HG03097 (cell line): ENCODE measurements around the gene DDX1.
"Not testable (repeated sequence)": the region's sequence is repeated elsewhere in the genome, so short reads cannot be mapped to it uniquely, and the experiment has no call there.

Experiments used
- ATAC-seq: cut with Tn5 transposase; IDR thresholded peaks from one replicate; pipeline ENCODE4 v1.9.1; 2021; ENCODE audit not compliant: unreplicated experiment, low FRiP score

Gene DDX1

DNA sequence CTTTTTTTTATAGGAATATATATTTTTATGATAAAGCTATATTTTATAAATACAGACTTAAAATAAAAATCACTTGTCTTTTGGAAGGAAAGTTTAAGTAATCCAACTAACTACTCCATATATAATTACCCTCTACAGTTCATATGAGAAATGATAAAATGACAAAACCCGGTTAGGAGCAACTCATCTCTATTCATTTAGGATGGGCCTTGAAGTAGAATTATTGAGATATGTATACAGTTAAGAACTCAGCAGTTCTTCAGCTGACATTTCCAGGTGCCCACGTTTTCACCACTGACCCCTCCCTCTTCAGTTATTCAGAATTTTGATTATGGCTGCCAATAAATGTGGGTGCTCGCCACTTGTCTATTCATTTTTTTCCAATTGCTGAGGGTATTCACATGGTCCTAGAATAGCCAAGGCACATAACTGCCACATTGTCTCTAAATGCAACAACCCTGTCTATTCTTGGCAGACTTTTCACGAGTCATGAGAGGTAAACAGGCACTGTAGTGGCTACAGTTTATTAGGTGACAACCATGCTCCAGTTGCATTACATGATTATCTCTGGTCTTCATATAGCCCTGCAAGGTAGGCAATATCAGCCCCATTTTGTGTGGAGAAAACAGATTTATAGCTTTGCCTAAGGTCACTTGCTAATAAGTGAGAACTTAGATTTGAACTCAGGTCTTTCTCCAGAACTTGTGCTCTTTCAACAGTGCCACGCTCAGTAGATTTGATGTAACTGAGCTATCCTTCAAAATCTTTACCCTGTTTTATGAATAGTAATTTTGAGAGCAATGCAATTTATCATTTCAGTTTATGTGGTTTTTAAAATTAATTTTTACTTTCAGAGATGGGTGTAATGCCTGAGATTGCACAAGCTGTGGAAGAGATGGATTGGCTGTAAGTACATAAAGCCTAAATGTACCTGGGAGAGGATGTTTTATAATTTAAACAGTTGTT, 2.9 kb downstream of the DDX1 start:
- ATAC-seq = no peak

DNA sequence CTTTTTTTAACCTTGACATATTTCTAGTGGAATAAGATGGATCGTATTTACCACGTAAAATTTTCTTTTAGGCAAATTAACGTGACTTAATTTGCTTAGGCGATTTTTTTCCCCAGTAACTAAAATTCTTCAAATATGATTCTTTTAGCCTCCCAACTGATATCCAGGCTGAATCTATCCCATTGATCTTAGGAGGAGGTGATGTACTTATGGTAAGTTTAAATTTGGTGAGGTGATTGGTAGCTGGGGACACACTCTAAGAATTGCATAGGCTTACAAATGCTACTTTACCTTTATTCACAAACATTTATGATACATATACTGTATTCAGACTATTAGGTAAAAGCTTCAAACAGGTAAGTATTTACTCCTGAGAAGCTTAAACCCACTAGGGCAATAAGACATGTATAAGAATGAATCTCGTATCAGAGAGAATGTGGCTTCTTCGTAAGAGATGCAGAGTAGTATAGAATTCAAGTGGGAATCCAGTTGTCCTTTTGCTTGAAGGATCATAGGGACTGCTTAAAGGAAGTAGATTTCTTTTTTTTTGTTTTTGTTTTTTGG, 3.8 kb downstream of the DDX1 start:
- no peak for ATAC-seq

DNA sequence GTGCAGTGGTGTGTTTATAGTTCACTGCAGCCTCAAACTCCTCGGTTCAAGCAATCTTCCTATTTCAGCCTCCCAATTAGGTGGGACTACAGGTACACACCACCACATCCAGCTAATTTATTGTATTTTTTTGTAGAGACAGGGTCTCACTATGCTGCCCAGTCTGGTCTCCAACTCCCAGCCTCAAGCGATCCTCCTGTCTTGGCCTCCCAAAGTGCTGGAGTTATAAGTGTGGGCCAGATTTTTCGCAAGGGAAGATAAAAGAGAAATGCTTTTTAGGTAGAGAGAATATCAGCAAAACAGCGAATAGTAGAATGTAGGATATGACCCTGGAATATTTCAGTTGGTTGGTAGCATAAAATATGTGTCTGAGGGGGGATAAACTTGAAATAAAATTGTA, 4.3 kb downstream of the DDX1 start:
- ATAC-seq = no peak

DNA sequence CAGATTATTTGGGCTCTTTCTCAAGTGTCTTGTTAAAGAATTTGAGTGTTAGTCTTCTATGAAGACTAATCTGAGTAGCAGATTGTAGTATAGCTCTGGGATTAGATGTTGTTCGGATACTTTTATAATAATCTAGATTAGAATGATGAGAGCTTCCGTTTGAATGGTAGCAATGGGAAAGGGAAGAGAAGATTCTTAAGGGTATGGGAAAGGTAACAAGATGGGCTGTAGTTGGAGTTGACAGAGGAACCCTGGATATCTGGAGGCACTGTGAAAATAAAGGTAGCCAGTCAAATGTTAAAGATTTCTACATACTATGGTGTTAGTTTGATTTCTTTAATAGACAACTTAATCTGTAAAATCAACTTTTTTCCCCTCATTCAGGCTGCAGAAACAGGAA, 4.7 kb downstream of the DDX1 start:
- no peak for ATAC-seq

DNA sequence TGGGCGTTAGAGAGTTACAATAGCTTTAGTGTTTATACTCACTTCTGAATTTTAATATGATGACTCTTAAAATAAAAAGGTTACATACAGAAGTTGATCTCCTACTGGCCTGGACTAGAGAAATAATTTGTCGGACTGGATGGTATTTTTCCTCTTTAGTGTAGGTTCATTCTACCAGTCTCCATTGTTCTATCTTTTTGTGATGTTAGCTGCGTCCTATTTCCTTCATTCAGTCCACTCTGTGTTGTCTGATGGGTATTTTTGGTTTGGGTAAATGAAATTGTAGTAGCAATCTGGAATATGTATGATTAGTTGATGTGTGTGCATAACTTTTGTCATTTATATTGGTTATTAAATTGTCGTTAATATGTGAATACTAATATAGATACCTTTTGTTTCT, 5.3 kb downstream of the DDX1 start:
- ATAC-seq = no peak

DNA sequence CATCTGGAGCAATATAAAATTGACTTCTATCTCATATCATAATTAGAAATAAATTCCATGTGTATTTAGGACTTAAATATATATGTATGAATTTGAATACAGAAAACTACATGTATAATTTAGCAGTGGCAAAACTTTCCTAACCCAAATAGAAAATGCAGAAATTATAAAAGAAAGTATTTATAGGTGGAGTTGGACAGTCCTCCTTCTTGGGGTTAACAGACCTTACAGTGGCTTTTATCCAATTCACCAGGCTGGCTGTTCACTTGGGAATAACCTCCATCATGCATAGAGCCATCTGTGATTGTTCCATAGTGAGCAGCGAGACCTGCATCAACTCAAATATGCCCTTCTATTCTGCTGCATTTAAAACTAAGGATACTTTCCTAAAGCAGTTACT, 8.3 kb downstream of the DDX1 start:
- no peak for ATAC-seq

DNA sequence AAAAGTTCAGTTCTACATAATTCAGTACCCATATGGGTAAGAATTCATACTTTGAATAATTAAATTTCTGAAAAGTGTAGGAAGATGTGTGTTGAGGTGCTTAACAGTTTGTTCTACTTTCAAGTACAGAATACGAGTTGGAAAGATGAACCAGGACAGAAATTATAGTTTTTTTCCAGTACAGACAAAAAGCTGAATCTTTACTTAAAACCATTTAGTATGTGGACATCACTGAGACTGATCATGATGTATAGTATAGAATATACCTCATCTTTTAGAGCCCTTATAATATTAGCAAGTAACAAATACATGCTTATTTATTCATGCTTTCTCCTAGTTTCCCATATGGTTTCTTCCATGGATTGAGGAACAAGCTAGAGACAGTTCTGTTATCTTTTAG, 10.0 kb downstream of the DDX1 start:
- no peak for ATAC-seq

DNA sequence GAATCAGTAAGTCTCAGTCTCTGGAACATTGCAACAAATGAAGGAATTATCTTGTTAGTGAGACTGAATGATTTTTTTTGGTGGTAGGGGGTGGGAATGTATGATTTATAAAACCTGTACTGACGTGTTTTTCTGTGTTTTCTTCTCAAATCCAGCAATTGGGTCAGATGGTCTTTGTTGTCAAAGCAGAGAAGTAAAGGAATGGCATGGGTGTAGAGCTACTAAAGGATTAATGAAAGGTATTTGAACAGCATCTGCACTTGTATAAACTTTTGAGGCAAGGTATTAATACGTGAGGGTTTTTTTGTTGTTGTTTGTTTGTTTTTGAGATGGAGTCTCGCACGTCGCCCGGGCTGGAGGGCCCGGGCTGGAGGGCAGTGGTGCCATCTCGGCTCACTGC, 10.7 kb downstream of the DDX1 start:
- no peak for ATAC-seq

DNA sequence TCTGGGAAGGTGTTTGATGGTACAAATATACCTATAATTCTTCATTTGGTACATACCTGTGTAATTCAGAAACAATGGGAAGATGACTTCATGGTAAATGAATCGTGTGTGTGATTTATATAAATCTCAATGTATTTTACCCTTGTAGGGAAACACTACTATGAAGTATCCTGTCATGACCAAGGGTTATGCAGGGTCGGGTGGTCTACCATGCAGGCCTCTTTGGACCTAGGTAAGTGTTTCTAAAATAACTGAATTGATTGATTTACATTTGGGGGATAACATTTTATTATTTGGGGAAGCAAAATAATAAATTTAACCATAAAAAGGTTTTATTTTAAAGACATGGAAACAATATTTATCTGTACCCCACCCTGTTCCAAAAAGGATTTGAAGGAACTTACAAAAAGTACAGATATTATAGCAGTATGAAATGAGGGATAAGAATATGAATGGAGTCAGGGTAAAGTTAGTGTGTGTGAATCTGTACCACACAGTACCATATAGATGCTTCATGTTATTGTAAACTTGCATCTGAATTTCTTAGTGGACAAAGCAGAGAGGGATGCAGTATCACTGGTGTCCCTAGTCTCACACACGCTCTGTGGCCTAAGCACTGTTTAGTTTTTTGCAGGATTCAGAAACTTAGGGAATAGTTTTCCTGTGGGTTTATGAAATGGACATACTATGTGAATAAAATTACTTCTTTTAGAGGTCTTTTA, 11.5 kb downstream of the DDX1 start:
- no peak for ATAC-seq

DNA sequence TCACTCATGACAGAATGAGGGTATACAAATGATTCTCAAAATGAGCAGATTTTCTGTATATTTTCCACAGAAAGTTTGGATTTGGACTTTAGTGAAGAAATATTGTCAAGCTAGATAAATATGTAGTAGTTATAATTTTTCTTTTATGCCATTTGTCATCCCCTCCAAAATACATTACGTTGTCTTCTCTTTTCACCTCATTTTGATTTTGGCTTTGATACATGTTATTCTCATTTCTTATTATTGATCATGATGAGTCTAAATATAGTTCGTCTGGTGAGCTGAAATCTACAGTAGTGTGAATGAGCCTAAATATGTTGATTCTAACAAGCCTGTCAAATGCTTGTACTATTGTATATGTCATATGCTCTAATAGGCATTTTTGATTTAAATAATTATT, 12.3 kb downstream of the DDX1 start:
- ATAC-seq = no peak

DNA sequence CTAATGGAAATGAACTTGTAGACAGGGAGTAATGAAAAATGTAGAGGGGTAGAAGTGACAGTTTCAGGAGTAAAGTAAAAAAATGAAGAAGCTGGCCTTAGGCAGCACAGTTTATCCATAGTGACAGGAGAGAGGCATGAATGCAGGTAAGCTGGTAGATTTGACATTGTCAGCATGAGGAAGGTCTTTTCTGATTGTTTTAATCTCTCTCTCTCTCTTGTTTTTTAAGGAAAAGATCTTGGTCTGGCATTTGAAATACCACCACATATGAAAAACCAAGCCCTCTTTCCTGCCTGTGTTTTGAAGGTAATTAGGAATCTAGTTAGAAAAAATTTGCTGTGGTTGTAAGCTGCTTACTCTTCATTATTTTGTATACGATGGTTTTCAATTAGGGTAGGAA, 14.1 kb downstream of the DDX1 start:
- ATAC-seq = no peak

DNA sequence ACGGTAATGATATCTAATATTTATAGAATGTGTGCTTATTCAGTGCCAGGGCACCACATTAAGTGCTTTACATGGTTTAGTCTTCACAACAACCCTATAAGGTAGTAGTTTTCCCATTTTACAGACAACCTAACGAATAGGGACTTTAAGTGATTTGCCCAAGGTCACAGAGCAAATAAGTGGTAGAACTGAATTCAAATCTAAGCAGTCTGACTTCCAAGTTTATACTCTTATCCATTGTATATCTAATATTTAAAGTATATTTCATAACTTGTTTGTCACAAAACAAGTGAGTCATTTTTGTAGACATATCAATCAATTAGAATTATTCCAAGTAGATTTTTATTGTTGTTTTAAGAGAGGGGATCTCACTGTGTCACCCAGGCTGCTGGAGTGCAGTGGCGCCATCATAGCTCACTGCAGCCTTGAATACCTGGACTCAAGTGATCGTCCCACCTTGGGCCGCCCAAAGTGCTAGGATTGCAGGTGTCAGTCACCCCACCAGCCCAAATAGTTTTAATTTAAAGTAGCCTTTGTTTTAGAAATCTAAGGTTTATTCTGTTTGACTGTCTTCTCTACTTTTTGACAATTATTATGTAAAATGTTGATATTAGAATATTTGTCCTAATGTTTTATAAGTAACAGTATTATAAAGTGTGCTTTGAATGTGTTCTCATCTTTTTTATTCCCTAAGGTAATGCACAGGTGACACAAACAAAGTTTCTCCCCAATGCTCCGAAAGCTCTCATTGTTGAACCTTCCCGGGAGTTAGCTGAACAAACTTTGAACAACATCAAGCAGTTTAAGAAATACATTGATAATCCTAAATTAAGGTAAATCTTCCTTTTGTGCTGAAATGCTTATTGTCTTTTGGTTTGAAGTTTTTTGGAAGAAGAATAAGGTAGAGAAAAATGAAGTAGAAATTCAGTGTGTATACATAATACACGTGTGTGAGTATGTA, 15.1 kb downstream of the DDX1 start:
- ATAC-seq = no peak

DNA sequence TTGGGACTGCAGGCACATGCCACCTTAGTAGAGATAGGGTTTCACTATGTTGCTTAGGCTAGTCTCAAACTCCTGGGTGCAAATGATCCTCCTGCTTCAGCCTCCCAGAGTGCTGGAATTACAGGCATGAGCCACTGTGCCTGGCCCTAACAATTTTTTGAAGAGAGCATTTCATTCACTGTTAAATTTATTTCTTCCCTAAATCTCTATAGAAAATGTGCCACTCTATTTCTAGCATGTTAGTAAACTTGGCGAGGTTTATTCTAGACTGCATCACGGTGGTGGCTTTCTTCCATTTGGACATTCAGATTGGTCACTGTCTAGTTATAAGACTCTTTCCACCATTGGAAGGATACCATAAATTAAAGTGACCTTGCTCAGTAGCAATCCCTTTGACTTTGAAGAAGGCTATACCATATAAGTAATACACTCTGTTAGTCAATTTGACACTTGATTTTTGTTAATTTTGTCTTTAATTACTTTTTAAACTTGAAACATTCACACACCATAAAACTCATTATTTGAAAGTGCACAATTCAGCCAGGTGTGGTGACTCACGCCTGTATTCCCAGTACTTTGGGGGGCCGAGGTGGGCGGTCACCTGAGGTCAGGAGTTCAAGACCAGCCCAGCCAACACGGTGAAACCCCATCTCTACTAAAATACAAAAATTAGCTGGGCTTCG, 16.2 kb downstream of the DDX1 start:
- no peak for ATAC-seq

DNA sequence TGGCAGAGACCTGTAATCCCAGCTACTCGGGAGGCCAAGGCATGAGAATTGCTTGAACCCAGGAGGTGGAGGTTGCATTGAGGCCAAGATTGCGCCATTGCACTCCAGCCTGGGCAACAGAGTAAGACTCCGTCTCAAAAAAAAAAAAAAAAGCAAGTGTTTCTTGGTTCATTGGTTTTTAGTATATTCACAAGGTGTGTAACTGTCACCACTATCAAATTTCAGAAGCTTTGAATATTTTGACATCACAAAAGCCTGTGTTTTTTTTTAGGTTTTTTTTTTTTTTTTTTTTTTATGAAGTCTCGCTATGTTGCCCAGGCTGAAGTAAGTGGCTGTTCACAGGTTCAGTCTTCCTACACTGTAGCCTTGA, 16.7 kb downstream of the DDX1 start:
- no peak for ATAC-seq

DNA sequence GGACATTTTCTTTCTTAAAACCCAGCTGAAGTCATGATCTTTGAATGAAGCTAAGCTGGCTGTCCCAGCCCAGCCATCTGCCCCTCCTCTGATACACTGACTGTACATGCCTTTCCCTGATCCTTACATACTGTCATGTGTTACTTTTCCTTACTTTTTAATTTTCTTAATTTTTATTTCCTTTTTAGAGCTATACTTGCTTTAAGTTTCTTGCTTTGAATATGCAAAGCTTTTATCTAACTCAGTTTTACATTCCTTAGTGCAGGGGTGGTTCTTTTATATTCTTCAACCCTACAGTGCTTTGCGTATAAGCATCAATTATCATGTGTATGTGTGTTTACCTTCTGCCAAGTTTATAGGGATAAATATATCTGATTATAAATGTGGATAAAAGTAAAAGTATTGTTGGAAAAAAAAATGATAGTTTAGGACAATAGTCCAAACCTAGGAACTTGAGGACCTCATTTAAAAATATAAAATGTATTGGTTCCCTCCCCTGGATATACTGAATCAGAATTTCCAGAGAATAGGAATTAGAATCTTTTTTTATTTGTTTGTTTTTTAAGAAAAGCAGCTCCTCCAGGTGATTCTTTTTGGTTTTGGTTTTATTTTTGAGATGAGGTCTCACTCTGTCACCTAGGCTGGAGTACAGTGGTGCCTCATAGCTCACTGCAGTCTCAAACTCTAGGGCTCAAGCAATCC, 17.8 kb downstream of the DDX1 start:
- no peak for ATAC-seq

DNA sequence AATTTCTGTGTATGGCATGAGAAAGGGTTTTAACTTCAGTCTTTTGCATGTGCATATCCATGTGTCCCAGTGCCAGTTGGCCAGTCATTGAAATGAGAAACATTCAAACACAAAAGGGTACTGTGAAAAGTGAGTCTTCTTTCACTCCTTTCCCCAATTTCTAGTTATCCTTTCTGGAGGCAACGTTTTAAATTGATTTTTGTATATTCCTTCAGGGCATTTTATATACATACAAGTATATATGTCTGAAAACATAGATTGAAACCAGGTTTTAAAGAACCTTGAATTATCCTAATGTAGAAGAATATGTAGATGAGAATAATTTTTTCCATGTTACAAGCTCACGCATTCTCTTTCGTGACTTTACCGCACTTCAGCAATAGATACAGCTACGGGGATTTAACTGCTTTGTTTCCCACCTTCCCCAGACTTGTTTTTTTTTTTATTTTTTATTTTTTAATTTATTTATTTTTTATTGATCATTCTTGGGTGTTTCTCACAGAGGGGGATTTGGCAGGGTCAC, 18.8 kb downstream of the DDX1 start:
- no peak for ATAC-seq

DNA sequence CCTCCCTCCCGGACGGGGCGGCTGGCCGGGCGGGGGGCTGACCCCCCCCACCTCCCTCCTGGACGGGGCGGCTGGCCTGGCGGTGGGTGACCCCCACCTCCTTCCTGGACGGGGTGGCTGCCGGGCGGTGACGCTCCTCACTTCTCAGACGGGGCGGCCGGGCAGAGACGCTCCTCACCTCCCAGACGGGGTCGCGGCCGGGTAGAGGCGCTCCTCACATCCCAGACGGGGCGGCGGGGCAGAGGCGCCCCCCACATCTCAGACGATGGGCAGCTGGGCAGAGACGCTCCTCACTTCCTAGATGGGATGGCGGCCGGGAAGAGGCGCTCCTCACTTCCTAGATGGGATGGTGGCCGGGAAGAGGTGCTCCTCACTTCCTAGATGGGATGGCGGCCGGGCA, 20.4 kb downstream of the DDX1 start:
- not testable (repeated sequence) for ATAC-seq

DNA sequence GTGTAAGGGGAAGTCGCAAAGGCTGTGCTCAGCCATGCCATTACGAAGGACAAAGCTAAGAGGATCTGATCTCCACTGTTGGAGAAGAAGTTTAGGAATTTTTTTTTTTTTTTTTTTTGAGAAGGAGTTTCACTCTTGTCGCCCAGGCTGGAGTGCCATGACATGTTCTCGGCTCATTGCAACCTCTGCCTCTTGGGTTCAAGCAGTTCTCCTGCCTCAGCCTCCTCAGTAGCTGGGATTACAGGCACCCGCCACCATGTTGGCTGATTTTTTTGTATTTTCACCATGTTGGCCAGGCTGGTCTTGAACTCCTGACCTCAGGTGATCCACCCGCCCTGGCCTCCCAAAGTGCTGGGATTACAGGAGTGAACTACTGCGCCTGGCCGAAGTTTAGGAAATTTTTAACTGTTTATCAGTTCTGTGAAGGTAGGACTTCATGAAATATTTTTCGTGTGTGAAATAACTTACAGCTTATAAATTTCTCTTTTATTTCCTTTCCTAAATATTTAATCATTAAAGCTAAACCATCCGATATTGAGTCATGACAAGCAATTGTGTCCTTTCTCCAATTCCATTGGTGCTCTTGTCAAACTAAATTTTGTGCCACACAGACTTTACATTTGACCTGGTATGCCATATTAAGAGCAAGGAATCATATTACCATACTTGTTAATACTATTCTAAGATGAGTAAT, 22.2 kb downstream of the DDX1 start:
- no peak for ATAC-seq
